Mesenchymal stem cell (in vitro differentiated cells and primary cell): ENCODE results near the gene HIP1. TPM values are rescaled to one million over a fixed set of nuclear protein-coding genes. Genes with fewer than 3 reads are reported as not detected.
"Not testable (repeated sequence)": the region's sequence is repeated elsewhere in the genome, so short reads cannot be mapped to it uniquely, and the experiment has no call there.

Source experiments
- DNase-seq: peaks from one replicate; pipeline ENCODE4 v3.0.0-alpha.2; 2013
- H2AFZ ChIP-seq: one replicate; pipeline ENCODE4 v1.6.1; 2013; ENCODE audit warnings: low read depth, mild to moderate bottlenecking, control low read depth, inconsistent platforms, low read length, moderate library complexity
- H2AK5ac ChIP-seq: 2 replicates; pipeline ENCODE4 v1.6.1; 2013; ENCODE audit warnings: low read length, moderate library complexity, mild to moderate bottlenecking, inconsistent platforms; ENCODE audit not compliant: severe bottlenecking
- H2BK120ac ChIP-seq: one replicate; pipeline ENCODE4 v1.6.1; 2013; ENCODE audit warnings: low read depth, mild to moderate bottlenecking, inconsistent platforms, low read length, moderate library complexity
- H2BK12ac ChIP-seq, 2 experiments: one replicate each; pipeline ENCODE4 v1.6.1; 2013; ENCODE audit warnings: inconsistent platforms in 2 of 2, low read length in 2 of 2, mild to moderate bottlenecking in 2 of 2, moderate library complexity in 2 of 2, control low read depth in 1 of 2
- H2BK15ac ChIP-seq: one replicate; pipeline ENCODE4 v1.6.1; 2013; ENCODE audit warnings: mild to moderate bottlenecking, low read depth, inconsistent platforms; ENCODE audit not compliant: poor library complexity, severe bottlenecking
- H2BK5ac ChIP-seq: 2 replicates; pipeline ENCODE4 v1.6.1; 2013; ENCODE audit warnings: low read depth, mild to moderate bottlenecking, low read length, control low read depth, inconsistent platforms; ENCODE audit not compliant: poor library complexity, severe bottlenecking
- H3K14ac ChIP-seq, 2 experiments: one replicate each; pipeline ENCODE4 v1.6.1; 2013; ENCODE audit warnings: inconsistent platforms in 2 of 2, low read length in 2 of 2, control low read depth in 1 of 2, mild to moderate bottlenecking in 1 of 2, moderate library complexity in 1 of 2
- H3K18ac ChIP-seq, 2 experiments: one replicate each; pipeline ENCODE4 v1.6.1; 2013; ENCODE audit warnings: inconsistent platforms in 2 of 2, low read length in 2 of 2, control low read depth in 1 of 2, low read depth in 1 of 2, mild to moderate bottlenecking in 1 of 2
- H3K23ac ChIP-seq, 2 experiments: one replicate each; pipeline ENCODE4 v1.6.1; 2013; ENCODE audit warnings: inconsistent platforms in 2 of 2, low read length in 2 of 2, mild to moderate bottlenecking in 2 of 2, moderate library complexity in 2 of 2, control low read depth in 1 of 2
- H3K27ac ChIP-seq: 2 replicates; pipeline ENCODE4 v1.5.1; 2013; ENCODE audit warnings: mild to moderate bottlenecking, moderate library complexity, low read length, control low read depth, inconsistent platforms; ENCODE audit not compliant: poor library complexity, severe bottlenecking
- H3K27me3 ChIP-seq, 2 experiments: 2 replicates each; pipeline versions ENCODE4 v1.6.1 to v1.7.0; 2013; ENCODE audit warnings: low read length in 2 of 2, mild to moderate bottlenecking in 2 of 2, moderate library complexity in 2 of 2, control low read depth in 1 of 2, inconsistent platforms in 1 of 2; ENCODE audit not compliant: control insufficient read depth in 1 of 2, insufficient read depth in 1 of 2
- H3K36me3 ChIP-seq, 2 experiments: 2 replicates each; pipeline versions ENCODE4 v1.6.1 to v1.7.0; 2013; ENCODE audit warnings: low read length in 2 of 2, control low read depth in 1 of 2, inconsistent platforms in 1 of 2, low read depth in 1 of 2, mild to moderate bottlenecking in 1 of 2; ENCODE audit not compliant: insufficient read depth in 2 of 2, control insufficient read depth in 1 of 2
- H3K4ac ChIP-seq, 2 experiments: one replicate each; pipeline ENCODE4 v1.6.1; 2013; ENCODE audit warnings: inconsistent platforms in 2 of 2, low read length in 2 of 2, mild to moderate bottlenecking in 2 of 2, moderate library complexity in 2 of 2, control low read depth in 1 of 2, low read depth in 1 of 2
- H3K4me1 ChIP-seq: 2 replicates; pipeline ENCODE4 v1.6.1; 2013; ENCODE audit warnings: low read depth, low read length, control low read depth; ENCODE audit not compliant: control insufficient read depth, insufficient read depth
- H3K4me2 ChIP-seq: 2 replicates; pipeline ENCODE4 v1.6.1; 2013; ENCODE audit warnings: low read length, mild to moderate bottlenecking, inconsistent platforms; ENCODE audit not compliant: poor library complexity, severe bottlenecking
- H3K4me3 ChIP-seq, 2 experiments: 2 replicates each; pipeline versions ENCODE4 v1.5.1 to v1.7.0; 2013; ENCODE audit warnings: low read length in 2 of 2, mild to moderate bottlenecking in 2 of 2, control low read depth in 1 of 2, low read depth in 1 of 2; ENCODE audit not compliant: insufficient read depth in 1 of 2
- H3K79me1 ChIP-seq: replicated peaks from 2 replicates; pipeline ENCODE4 v1.6.1; 2013; ENCODE audit warnings: mild to moderate bottlenecking, control low read depth, low read length, inconsistent platforms; ENCODE audit not compliant: poor library complexity, severe bottlenecking
- H3K9ac ChIP-seq: 2 replicates; pipeline ENCODE4 v1.7.0; 2013; ENCODE audit warnings: mild to moderate bottlenecking, low read length, moderate library complexity
- H3K9me3 ChIP-seq: 2 replicates; pipeline ENCODE4 v1.7.0; 2013; ENCODE audit warnings: mild to moderate bottlenecking, low read length; ENCODE audit not compliant: control insufficient read depth
- H4K8ac ChIP-seq: one replicate; pipeline ENCODE4 v1.6.1; 2013; ENCODE audit warnings: inconsistent platforms, mild to moderate bottlenecking, low read length, moderate library complexity
- H4K91ac ChIP-seq: one replicate; pipeline ENCODE4 v1.6.1; 2013; ENCODE audit warnings: mild to moderate bottlenecking, low read length, inconsistent platforms
- WGBS: methylation state at CpG from one replicate; pipeline ENCODE4 v1.1.7; 2013; ENCODE audit warnings: mixed read lengths; 5-methylcytosine and 5-hydroxymethylcytosine counted together
- polyA plus RNA-seq, 2 experiments: library from polyadenylated mRNA; stranded (reverse); fragments of 200-250 nt; gene quantifications; one replicate each; pipeline ENCODE4 v1.2.3, GENCODE V29; 2013

The HIP1 gene
- polyA plus RNA-seq (2013, experiment 1 of 2), result 13.3 TPM
- 11.6 TPM for polyA plus RNA-seq (2013, experiment 2 of 2)

GRCh38 chr7:75738604-75738974 lies at the start of gene HIP1:
Gene HIP1 (minus strand): TSS chr7:75738941. CDS start chr7:75738920, 21 bp downstream.
- H2AK5ac ChIP-seq, result no peak within 1 kb of the TSS
- H3K4me2 ChIP-seq, result peak within 1 kb of the TSS; percentile 99
- peaks cover 0 to 5% of the 10 kb centered on the region in 2 experiments for H3K27me3 ChIP-seq
- peak within 1 kb of the TSS; percentile 38 to 89 for H2BK12ac ChIP-seq
- peak within 1 kb of the TSS in 1 of 2 experiments; percentile 69 for H3K4ac ChIP-seq
- peak within 1 kb of the TSS; percentile 90 to 97 for H3K4me3 ChIP-seq
- peaks cover 12% of the 10 kb centered on the region for H3K79me1 ChIP-seq
- H3K14ac ChIP-seq, result peak within 1 kb of the TSS in 1 of 2 experiments; percentile 63
- H3K4me1 ChIP-seq, result peaks cover 18% of the 10 kb centered on the region
- under 1% methylated on average over 30 of the region's 30 CpGs for WGBS
- H2AFZ ChIP-seq, result peak within 1 kb of the TSS; percentile 77
- DNase-seq, result no peak
- H3K9ac ChIP-seq, result peak within 1 kb of the TSS; percentile 87
- peak within 1 kb of the TSS; percentile 64 for H4K91ac ChIP-seq
- H3K18ac ChIP-seq, result peak within 1 kb of the TSS; percentile 35 to 92
- H2BK120ac ChIP-seq, result peak within 1 kb of the TSS; percentile 64
- peak within 1 kb of the TSS; percentile 87 for H4K8ac ChIP-seq
- no peaks in the 10 kb centered on the region for H3K36me3 ChIP-seq
- peak within 1 kb of the TSS; percentile 80 for H2BK15ac ChIP-seq
- H3K23ac ChIP-seq, result peak within 1 kb of the TSS; percentile 47 to 73
- H3K27ac ChIP-seq, result peak within 1 kb of the TSS; percentile 10
- no peaks in the 10 kb centered on the region for H3K9me3 ChIP-seq
- no peak within 1 kb of the TSS for H2BK5ac ChIP-seq

- not testable (repeated sequence) for H3K18ac ChIP-seq, H2AFZ ChIP-seq, H2AK5ac ChIP-seq, H3K4me1 ChIP-seq, H4K91ac ChIP-seq, H2BK15ac ChIP-seq, H3K4me2 ChIP-seq, H2BK5ac ChIP-seq, H4K8ac ChIP-seq, H3K9me3 ChIP-seq, H3K27ac ChIP-seq, H3K36me3 ChIP-seq, H2BK120ac ChIP-seq, H3K27me3 ChIP-seq, H3K23ac ChIP-seq, H3K4me3 ChIP-seq, H2BK12ac ChIP-seq, H3K9ac ChIP-seq, H3K4ac ChIP-seq, DNase-seq, H3K79me1 ChIP-seq, H3K14ac ChIP-seq
- 54% methylated on average over 14 of the region's 14 CpGs for WGBS
These were observed 49.6 kb upstream of the HIP1 start for GRCh38 chr7:75788154-75788847.

GRCh38 chr7:75783058-75783457 lies 44.3 kb upstream of the HIP1 start:
- H3K23ac ChIP-seq, DNase-seq, H3K9ac ChIP-seq, H4K8ac ChIP-seq, H2BK120ac ChIP-seq, H3K4me2 ChIP-seq, H2AK5ac ChIP-seq, H3K4ac ChIP-seq, H2BK5ac ChIP-seq, H3K18ac ChIP-seq, H3K79me1 ChIP-seq, H3K9me3 ChIP-seq, H3K14ac ChIP-seq, H2BK12ac ChIP-seq, H2AFZ ChIP-seq, H3K27ac ChIP-seq, H3K4me1 ChIP-seq, H4K91ac ChIP-seq, H3K4me3 ChIP-seq, H3K27me3 ChIP-seq, H3K36me3 ChIP-seq, H2BK15ac ChIP-seq: not testable (repeated sequence)
- 81% methylated on average over 5 of the region's 5 CpGs for WGBS

GRCh38 chr7:75780647-75781273 lies 42.0 kb upstream of the HIP1 start:
- H3K4me1 ChIP-seq, H3K9me3 ChIP-seq, H2BK12ac ChIP-seq, H3K4ac ChIP-seq, H4K8ac ChIP-seq, H3K14ac ChIP-seq, H3K36me3 ChIP-seq, H3K27me3 ChIP-seq, H4K91ac ChIP-seq, H3K4me3 ChIP-seq, DNase-seq, H2AK5ac ChIP-seq, H3K9ac ChIP-seq, H3K18ac ChIP-seq, H2BK15ac ChIP-seq, H2AFZ ChIP-seq, H3K4me2 ChIP-seq, H3K79me1 ChIP-seq, H3K27ac ChIP-seq, H2BK5ac ChIP-seq, H2BK120ac ChIP-seq, H3K23ac ChIP-seq: not testable (repeated sequence)
- 75% methylated on average over 14 of the region's 14 CpGs for WGBS
